Measurements from ENCODE around the gene MYOM1. TPM values are rescaled to one million over a fixed set of nuclear protein-coding genes. Genes with fewer than 3 reads are reported as not detected.
"Not testable (repeated sequence)": the region's sequence is repeated elsewhere in the genome, so short reads cannot be mapped to it uniquely, and the experiment has no call there.

MYOM1 gene
- total RNA-seq, 1 donor from 2014 or later: 0.07 TPM

- no peak for DNase-seq (ENCODE audit: low read depth, low spot score)
These were observed 179.6 kb downstream of the MYOM1 start for GRCh38 chr18:3040173-3040572.

DNA sequence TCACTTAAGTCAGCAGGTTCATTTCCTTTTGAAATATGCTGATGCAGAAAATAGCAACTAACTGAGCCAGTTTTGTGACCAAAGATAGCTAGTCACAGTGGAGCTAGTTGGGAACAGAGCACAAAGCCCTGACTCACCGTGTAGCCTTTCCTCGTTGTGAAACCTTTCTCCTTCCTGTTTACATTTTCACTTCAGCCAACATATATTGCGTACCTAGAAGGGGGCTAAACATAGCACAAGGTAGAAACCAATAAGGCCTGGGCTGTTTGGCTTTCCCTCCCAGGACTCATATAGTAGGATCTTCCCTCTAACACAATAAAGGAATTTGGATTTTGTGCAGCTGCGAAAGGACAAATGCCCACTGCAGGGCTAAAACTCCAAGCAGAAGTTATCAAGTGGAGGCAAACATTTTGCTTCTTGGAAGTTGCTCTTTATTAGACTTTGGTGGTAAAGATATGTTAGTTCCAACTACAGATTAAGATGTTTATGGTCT, 182.3 kb downstream of the MYOM1 start:
- DNase-seq (ENCODE audit: low read depth, low spot score): peak; percentile 29

DNA sequence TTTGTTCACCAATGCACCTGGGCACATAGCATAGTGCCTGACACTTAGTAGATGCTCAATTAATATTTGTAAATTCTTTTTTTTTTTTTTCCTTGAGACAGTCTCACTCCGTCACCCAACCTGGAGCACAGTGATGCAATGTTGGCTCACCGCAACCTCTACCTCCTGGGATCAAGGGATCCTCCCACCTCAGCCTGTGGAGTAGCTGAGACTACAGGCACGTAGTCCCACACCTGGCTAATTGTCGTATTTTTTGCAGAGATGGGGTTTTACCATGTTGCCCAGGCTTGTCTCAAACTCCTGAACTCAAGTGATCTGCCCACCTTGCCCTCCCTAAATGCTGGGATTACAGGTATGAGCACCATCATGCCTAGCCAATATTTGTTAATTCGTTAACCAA, 183.7 kb downstream of the MYOM1 start:
- no peak for DNase-seq (ENCODE audit: low read depth, low spot score)

DNA sequence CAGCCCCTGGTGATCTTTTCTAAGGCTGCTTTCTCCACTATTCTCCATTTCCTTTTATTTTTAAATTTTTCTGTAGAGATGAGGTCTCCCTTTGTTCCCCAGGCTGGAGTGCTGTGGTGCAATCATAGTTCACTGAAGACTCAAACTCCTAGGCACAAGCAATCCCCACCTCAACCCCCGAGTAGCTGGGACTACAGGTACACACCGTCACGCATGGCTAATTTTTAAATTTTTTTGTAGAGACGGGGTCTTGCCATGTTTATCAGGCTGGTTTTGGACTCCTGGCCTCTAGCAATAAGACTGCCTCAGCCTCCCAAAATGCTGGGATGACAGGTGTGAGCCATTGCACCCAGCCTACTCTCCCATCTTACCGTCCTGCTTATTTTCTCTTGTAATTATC, 184.1 kb downstream of the MYOM1 start:
- DNase-seq (ENCODE audit: low read depth, low spot score): no peak

DNA sequence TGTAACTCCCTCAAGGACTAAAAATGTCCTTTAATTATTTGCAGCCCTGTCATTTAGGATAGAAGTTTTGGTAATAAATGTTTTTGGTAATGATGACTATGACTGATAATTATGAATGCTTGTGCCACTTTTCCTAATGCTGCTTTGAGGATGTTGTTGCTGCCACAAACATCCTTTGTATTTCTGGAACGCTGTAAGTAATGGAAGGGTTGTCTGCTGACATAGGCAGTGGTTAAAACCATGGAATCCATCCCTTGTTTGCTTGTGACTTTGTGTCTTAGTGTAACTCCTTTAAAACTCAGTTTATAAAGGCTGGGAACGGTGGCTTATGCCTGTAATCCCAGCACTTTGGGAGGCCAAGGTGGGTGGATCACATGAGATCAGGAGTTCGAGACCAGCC, 187.0 kb downstream of the MYOM1 start:
- no peak for DNase-seq (ENCODE audit: low read depth, low spot score)

- DNase-seq (ENCODE audit: low read depth, low spot score): no peak
These were observed 190.4 kb downstream of the MYOM1 start for GRCh38 chr18:3029215-3029952.

- DNase-seq (ENCODE audit: low read depth, low spot score): not testable (repeated sequence)
These were observed 191.7 kb downstream of the MYOM1 start for GRCh38 chr18:3028115-3028514.

DNA sequence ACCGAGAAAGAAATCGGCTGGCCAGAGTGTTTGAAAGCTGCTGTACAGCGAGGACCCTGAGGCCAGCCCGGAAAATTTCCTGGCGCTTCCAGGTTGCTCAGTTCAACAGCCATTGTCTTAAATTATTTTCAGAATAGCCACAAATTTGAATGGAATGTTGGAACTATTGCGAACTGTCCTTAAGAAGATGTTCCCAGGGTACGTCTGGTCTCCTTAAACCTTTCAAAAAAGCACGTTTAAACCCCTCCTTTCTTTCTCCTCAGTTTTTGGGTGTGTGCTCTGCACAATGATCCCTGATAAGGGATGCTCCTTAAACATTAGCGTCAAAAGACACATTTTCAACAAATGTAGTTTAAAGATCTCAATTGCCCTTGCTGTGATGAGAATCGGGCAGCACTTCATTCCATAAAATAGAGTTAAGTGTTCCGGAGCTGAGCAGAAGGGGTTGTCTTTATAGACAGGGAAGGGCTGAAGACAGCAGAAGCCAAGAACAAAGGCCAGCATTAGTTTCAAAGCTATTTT, 192.3 kb downstream of the MYOM1 start:
- no peak for DNase-seq (ENCODE audit: low read depth, low spot score)

DNA sequence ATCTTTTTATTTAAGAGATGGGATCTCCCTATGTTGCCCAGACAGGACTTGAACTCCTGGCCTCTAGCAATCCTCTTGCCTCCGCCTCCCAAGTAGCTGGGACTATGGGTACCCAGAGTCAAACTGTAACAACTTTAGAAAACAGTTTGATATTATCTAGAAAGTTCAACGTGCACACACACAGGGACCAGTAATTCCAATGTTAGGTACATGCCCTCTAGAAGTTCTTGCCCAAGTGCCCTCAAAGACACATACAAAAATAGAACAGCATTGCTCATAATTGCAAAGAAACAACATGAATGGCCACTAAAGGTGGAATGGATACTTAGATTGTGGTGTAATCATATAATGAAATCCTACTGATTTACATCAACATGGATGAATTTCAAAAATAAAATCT, 194.2 kb downstream of the MYOM1 start:
- no peak for DNase-seq (ENCODE audit: low read depth, low spot score)

DNA sequence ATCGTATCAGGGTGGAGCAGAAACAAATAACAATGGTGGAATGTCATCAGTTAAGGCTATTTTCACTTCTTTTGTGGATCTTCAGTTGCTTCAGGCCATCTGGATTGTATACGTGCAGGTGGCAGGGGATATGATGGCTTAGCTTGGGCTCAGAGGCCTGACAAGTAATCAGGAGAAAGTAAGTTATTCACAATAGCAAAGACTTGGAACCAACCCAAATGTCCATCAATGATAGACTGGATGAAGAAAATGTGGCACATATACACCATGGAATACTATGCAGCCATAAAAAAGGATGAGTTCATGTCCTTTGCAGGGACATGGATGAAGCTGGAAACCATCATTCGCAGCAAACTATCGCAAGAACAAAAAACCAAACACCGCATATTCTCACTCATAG, 196.2 kb downstream of the MYOM1 start:
- not testable (repeated sequence) for DNase-seq (ENCODE audit: low read depth, low spot score)

Other genes with a start within 250 kb of the MYOM1 start
- 19.0 and 27.5 TPM in 2 replicates for gene LPIN2, start 206.8 kb downstream of the MYOM1 start, total RNA-seq
- 895 and 1,553 TPM in 2 replicates for gene MYL12A, start 27.8 kb upstream of the MYOM1 start, total RNA-seq
- 711 and 738 TPM in 2 replicates for gene MYL12B, start 42.2 kb upstream of the MYOM1 start, total RNA-seq
- 119 and 162 TPM in 2 replicates for gene TGIF1, start 230.2 kb upstream of the MYOM1 start, total RNA-seq

Measured in pulmonary artery endothelial cell (primary cell).